H9 (cell line): Measurements from ENCODE around the gene HTRA3. TPM values are rescaled to one million over a fixed set of nuclear protein-coding genes. Genes with fewer than 3 reads are reported as not detected.

ENCODE experiments used
- DNase-seq: peaks from one replicate; pipeline ENCODE4 v3.0.0-alpha.2; 2017
- H2AFZ ChIP-seq: one replicate; pipeline ENCODE4 v1.6.1; 2013; ENCODE audit warnings: mild to moderate bottlenecking, low read length, control low read depth, moderate library complexity
- H2AK5ac ChIP-seq: 2 replicates; pipeline ENCODE4 v1.6.1; 2013; ENCODE audit warnings: low read length, control low read depth, mixed read lengths; ENCODE audit not compliant: insufficient read length
- H2BK120ac ChIP-seq: one replicate; pipeline ENCODE4 v1.6.1; 2013; ENCODE audit warnings: low read depth, mild to moderate bottlenecking, low read length, control low read depth, inconsistent platforms; ENCODE audit not compliant: poor library complexity, severe bottlenecking
- H2BK12ac ChIP-seq: 2 replicates; pipeline ENCODE4 v1.6.1; 2013; ENCODE audit warnings: low read length, control low read depth, mixed read lengths, low read depth; ENCODE audit not compliant: insufficient read length
- H2BK15ac ChIP-seq: 2 replicates; pipeline ENCODE4 v1.6.1; 2013; ENCODE audit warnings: low read depth, low read length, control low read depth
- H2BK20ac ChIP-seq: one replicate; pipeline ENCODE4 v1.6.1; 2013; ENCODE audit warnings: low read depth, mild to moderate bottlenecking, low read length, control low read depth, inconsistent platforms; ENCODE audit not compliant: poor library complexity, severe bottlenecking
- H2BK5ac ChIP-seq: 2 replicates; pipeline ENCODE4 v1.6.1; 2013; ENCODE audit warnings: low read length, control low read depth, mixed read lengths; ENCODE audit not compliant: insufficient read length
- H3K14ac ChIP-seq: 2 replicates; pipeline ENCODE4 v1.6.1; 2013; ENCODE audit warnings: low read length, control low read depth; ENCODE audit not compliant: insufficient read depth
- H3K18ac ChIP-seq: 2 replicates; pipeline ENCODE4 v1.6.1; 2013; ENCODE audit warnings: low read depth, mild to moderate bottlenecking, mixed read lengths, low read length, control low read depth; ENCODE audit not compliant: insufficient read length
- H3K23ac ChIP-seq: 2 replicates; pipeline ENCODE4 v1.6.1; 2013; ENCODE audit warnings: low read length, control low read depth, mixed read lengths, low read depth; ENCODE audit not compliant: insufficient read length
- H3K23me2 ChIP-seq: 2 replicates; pipeline ENCODE4 v1.6.1; 2013; ENCODE audit warnings: low read depth, mild to moderate bottlenecking, mixed read lengths, low read length, control low read depth; ENCODE audit not compliant: insufficient read length, poor library complexity, severe bottlenecking
- H3K27ac ChIP-seq: 2 replicates; pipeline ENCODE4 v1.5.1; 2013; ENCODE audit warnings: low read length, control low read depth, mixed read lengths, low read depth; ENCODE audit not compliant: insufficient read length
- H3K27me3 ChIP-seq: 2 replicates; pipeline ENCODE4 v1.6.1; 2013; ENCODE audit warnings: low read length, control low read depth, inconsistent platforms; ENCODE audit not compliant: insufficient read depth
- H3K4ac ChIP-seq: 2 replicates; pipeline ENCODE4 v1.6.1; 2013; ENCODE audit warnings: low read depth, mild to moderate bottlenecking, control low read depth, inconsistent platforms, low read length, moderate library complexity
- H3K4me1 ChIP-seq: 2 replicates; pipeline ENCODE4 v1.6.1; 2013; ENCODE audit warnings: low read length, control low read depth, inconsistent platforms; ENCODE audit not compliant: insufficient read depth
- H3K4me2 ChIP-seq: 2 replicates; pipeline ENCODE4 v1.6.1; 2013; ENCODE audit warnings: low read length, control low read depth, mixed read lengths; ENCODE audit not compliant: insufficient read length, insufficient read depth
- H3K56ac ChIP-seq: 2 replicates; pipeline ENCODE4 v1.6.1; 2013; ENCODE audit warnings: low read depth, mild to moderate bottlenecking, mixed read lengths, low read length, control low read depth; ENCODE audit not compliant: insufficient read length
- H3K79me1 ChIP-seq: 2 replicates; pipeline ENCODE4 v1.6.1; 2013; ENCODE audit warnings: low read depth, mild to moderate bottlenecking, moderate library complexity, low read length, control low read depth, inconsistent platforms; ENCODE audit not compliant: insufficient read depth, poor library complexity, severe bottlenecking
- H3K79me2 ChIP-seq: 2 replicates; pipeline ENCODE4 v1.6.1; 2013; ENCODE audit warnings: low read length, control low read depth, inconsistent platforms; ENCODE audit not compliant: insufficient read depth
- H3K9ac ChIP-seq: 2 replicates; pipeline ENCODE4 v1.6.1; 2013; ENCODE audit warnings: low read length, control low read depth, mixed read lengths; ENCODE audit not compliant: insufficient read length; ENCODE audit errors: extremely low read depth
- H3K9me3 ChIP-seq: one replicate; pipeline ENCODE4 v1.6.1; 2013; ENCODE audit warnings: low read depth, low read length, inconsistent platforms; ENCODE audit not compliant: control insufficient read depth
- H3T11ph ChIP-seq: one replicate; pipeline ENCODE4 v1.6.1; 2013; ENCODE audit warnings: mild to moderate bottlenecking, low read length, control low read depth, inconsistent platforms
- H4K20me1 ChIP-seq: one replicate; pipeline ENCODE4 v1.6.1; 2013; ENCODE audit not compliant: control insufficient read depth, insufficient read length, insufficient read depth
- H4K5ac ChIP-seq: 2 replicates; pipeline ENCODE4 v1.6.1; 2013; ENCODE audit warnings: low read depth, mild to moderate bottlenecking, mixed read lengths, low read length, control low read depth; ENCODE audit not compliant: insufficient read length
- H4K8ac ChIP-seq: replicated peaks from 2 replicates; pipeline ENCODE4 v1.6.1; 2013; ENCODE audit warnings: low read length, control low read depth, mixed read lengths, low read depth; ENCODE audit not compliant: insufficient read length
- H4K91ac ChIP-seq: 2 replicates; pipeline ENCODE4 v1.6.1; 2013; ENCODE audit warnings: low read depth, mild to moderate bottlenecking, moderate library complexity, mixed read lengths, low read length, control low read depth; ENCODE audit not compliant: insufficient read length
- H3K27ac Mint-ChIP-seq, 3 experiments: 2 replicates in 2 of 3; 3 replicates in 1 of 3; pipeline ENCODE4 v1.8.0; 2020 to 2021; ENCODE audit warnings: mixed read lengths in 3 of 3, mild to moderate bottlenecking in 1 of 3, moderate library complexity in 1 of 3
- H3K27me3 Mint-ChIP-seq: 2 replicates; pipeline ENCODE4 v1.8.0; 2021; ENCODE audit warnings: low read depth, mild to moderate bottlenecking, moderate library complexity, mixed read lengths
- H3K36me3 Mint-ChIP-seq, 3 experiments: 2 replicates in 2 of 3; 3 replicates in 1 of 3; pipeline ENCODE4 v1.8.0; 2020 to 2021; ENCODE audit warnings: low read depth in 3 of 3, mixed read lengths in 3 of 3; ENCODE audit not compliant: insufficient read depth in 1 of 3
- H3K4me1 Mint-ChIP-seq, 2 experiments: 2 replicates each; pipeline ENCODE4 v1.8.0; 2020; ENCODE audit warnings: mixed read lengths in 2 of 2
- H3K4me3 Mint-ChIP-seq, 2 experiments: 2 replicates in 1 of 2; 3 replicates in 1 of 2; pipeline ENCODE4 v1.8.0; 2020 to 2021; ENCODE audit warnings: mild to moderate bottlenecking in 2 of 2, mixed read lengths in 2 of 2, moderate library complexity in 1 of 2
- H3K9me3 Mint-ChIP-seq, 2 experiments: 2 replicates in 1 of 2; 3 replicates in 1 of 2; pipeline ENCODE4 v1.8.0; 2020; ENCODE audit warnings: mild to moderate bottlenecking in 2 of 2, mixed read lengths in 2 of 2, moderate library complexity in 1 of 2
- WGBS: extraction: QIAGEN DNeasy Blood & Tissue Kit; methylation state at CpG from one replicate; pipeline ENCODE4 v1.1.7; 2013; ENCODE audit warnings: missing lambda C conversion rate, low lambda C conversion rate, mixed read lengths; ENCODE audit not compliant: insufficient read length; ENCODE audit errors: extremely low coverage; 5-methylcytosine and 5-hydroxymethylcytosine counted together
- total RNA-seq: library from RNA; stranded (reverse); gene quantifications from 2 replicates; pipeline ENCODE4 v1.2.1, GENCODE V29; 2021
- TF ChIP-seq, protein P1 (sequence below): fragments of 200-600 bp; sonication (generic); conservative IDR thresholded peaks from 3 replicates; pipeline ENCODE4 v1.8.0; 2021; ENCODE audit warnings: antibody characterized with exemption, mild to moderate bottlenecking

The HTRA3 gene
- total RNA-seq, 1 experiment from 2014 or later = 3.0 TPM

DNA sequence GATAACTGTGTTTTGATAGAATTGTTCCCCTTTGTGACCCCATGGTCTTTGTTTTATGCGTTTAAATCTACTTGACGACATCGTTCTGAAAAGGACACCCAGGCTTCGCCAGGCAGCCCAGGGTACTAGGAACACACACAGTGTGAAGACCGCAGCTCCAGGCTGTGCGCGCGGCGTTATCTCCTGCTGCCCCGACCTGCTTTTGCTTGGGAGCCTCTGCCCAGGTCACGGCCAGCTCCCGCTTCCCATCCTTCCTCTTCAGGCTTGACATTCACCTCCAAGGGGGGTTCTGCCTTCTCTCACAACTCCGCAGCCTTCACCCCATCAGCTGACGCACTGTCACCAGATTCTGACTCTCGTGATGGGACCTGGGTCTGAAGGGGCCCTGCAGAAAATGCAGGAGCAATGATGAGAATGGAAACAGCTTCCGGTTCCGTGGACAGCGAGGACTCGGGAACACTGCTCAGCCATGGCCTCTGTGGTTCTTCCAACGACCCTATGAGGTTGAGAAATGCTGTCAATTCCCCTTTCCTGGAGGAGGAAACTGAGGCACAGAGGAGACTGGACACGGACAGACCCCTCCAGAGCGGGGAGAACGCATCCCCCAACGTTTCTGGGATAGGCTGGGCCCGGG, 536 bp upstream of the HTRA3 start:
- no peaks in the 10 kb centered on the region for H4K20me1 ChIP-seq
- Mint-ChIP-seq H3K4me1 (peaks cover 0 to 9% of the 10 kb centered on the region in 2 experiments; a peak in 2 of 4 replicates), H3K27ac (no peak overlapping the region), H3K36me3 (no peaks in the 10 kb centered on the region; a peak in 1 of 7 replicates), H3K9me3 (no peaks in the 10 kb centered on the region), H3K4me3 (peak overlapping the region; percentile 43 to 72), H3K27me3 (peaks cover 38% of the 10 kb centered on the region)
- H2BK15ac ChIP-seq = no peak overlapping the region
- no peak overlapping the region for H3K4me2 ChIP-seq
- no peak overlapping the region for H3K27ac ChIP-seq
- no peak overlapping the region for H2BK5ac ChIP-seq
- H3K56ac ChIP-seq = no peak overlapping the region
- H2BK120ac ChIP-seq = no peak overlapping the region
- DNase-seq = no peak
- peaks cover 9% of the 10 kb centered on the region; the same call in 1 of the 2 replicates for H3K27me3 ChIP-seq
- H2BK12ac ChIP-seq = no peak overlapping the region
- TF ChIP-seq, protein P1, sequence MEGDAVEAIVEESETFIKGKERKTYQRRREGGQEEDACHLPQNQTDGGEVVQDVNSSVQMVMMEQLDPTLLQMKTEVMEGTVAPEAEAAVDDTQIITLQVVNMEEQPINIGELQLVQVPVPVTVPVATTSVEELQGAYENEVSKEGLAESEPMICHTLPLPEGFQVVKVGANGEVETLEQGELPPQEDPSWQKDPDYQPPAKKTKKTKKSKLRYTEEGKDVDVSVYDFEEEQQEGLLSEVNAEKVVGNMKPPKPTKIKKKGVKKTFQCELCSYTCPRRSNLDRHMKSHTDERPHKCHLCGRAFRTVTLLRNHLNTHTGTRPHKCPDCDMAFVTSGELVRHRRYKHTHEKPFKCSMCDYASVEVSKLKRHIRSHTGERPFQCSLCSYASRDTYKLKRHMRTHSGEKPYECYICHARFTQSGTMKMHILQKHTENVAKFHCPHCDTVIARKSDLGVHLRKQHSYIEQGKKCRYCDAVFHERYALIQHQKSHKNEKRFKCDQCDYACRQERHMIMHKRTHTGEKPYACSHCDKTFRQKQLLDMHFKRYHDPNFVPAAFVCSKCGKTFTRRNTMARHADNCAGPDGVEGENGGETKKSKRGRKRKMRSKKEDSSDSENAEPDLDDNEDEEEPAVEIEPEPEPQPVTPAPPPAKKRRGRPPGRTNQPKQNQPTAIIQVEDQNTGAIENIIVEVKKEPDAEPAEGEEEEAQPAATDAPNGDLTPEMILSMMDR = no peak
- H3K79me2 ChIP-seq = no peaks in the 10 kb centered on the region
- H3K23ac ChIP-seq = no peak overlapping the region
- H3K9me3 ChIP-seq = no peaks in the 10 kb centered on the region
- H4K91ac ChIP-seq = no peak overlapping the region
- H3K79me1 ChIP-seq = no peaks in the 10 kb centered on the region
- no peak overlapping the region for H3K4ac ChIP-seq
- no peak overlapping the region for H3K14ac ChIP-seq
- no peak overlapping the region for H3K18ac ChIP-seq
- H2AK5ac ChIP-seq = no peak overlapping the region
- H3T11ph ChIP-seq = no peak overlapping the region
- no peak overlapping the region for H3K9ac ChIP-seq
- no CpG with 5 or more reads among the region's 25 CpGs for WGBS
- H3K4me1 ChIP-seq = no peaks in the 10 kb centered on the region
- H4K8ac ChIP-seq = no peak overlapping the region
- no peak overlapping the region for H2BK20ac ChIP-seq
- peaks cover 4% of the 10 kb centered on the region for H3K23me2 ChIP-seq
- H4K5ac ChIP-seq = no peak overlapping the region
- H2AFZ ChIP-seq = no peak overlapping the region
